ENCODE results near the gene SLA2.
"Not testable (repeated sequence)": the region's sequence is repeated elsewhere in the genome, so short reads cannot be mapped to it uniquely, and the experiment has no call there.

Gene SLA2

DNA sequence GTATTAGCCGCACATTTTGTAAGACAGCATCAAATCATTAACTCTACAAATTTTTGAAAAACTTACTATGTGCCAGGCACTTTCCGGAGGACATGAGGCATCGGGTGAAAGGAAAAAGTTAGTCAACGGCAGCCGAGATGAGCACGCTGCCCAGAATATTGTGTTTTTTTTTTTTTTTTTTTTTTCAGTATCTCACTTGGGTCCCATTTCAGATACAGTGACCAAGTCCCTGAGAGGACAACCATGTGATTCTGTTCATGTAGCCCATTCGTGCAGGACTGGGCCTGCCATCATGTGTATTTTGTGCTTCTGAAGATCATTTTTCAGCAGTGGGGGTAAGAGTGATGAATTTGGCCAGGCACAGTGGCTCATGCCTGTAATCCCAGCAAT, 1.3 kb downstream of the SLA2 start:
- DNase-seq = no peak

- peak; percentile 9 for DNase-seq
Measured at GRCh38 chr20:36644032-36644705, 1.8 kb downstream of the SLA2 start.

GRCh38 chr20:36642136-36642535, 3.9 kb downstream of the SLA2 start:
- DNase-seq = no peak

- DNase-seq = no peak
Measured at GRCh38 chr20:36641506-36641843, 4.5 kb downstream of the SLA2 start.

- not testable (repeated sequence) for DNase-seq
Measured at GRCh38 chr20:36638876-36639400, 7.1 kb downstream of the SLA2 start.

GRCh38 chr20:36634342-36634741, 11.7 kb downstream of the SLA2 start:
- no peak for DNase-seq

GRCh38 chr20:36633285-36633772, 12.7 kb downstream of the SLA2 start:
- DNase-seq = no peak

DNA sequence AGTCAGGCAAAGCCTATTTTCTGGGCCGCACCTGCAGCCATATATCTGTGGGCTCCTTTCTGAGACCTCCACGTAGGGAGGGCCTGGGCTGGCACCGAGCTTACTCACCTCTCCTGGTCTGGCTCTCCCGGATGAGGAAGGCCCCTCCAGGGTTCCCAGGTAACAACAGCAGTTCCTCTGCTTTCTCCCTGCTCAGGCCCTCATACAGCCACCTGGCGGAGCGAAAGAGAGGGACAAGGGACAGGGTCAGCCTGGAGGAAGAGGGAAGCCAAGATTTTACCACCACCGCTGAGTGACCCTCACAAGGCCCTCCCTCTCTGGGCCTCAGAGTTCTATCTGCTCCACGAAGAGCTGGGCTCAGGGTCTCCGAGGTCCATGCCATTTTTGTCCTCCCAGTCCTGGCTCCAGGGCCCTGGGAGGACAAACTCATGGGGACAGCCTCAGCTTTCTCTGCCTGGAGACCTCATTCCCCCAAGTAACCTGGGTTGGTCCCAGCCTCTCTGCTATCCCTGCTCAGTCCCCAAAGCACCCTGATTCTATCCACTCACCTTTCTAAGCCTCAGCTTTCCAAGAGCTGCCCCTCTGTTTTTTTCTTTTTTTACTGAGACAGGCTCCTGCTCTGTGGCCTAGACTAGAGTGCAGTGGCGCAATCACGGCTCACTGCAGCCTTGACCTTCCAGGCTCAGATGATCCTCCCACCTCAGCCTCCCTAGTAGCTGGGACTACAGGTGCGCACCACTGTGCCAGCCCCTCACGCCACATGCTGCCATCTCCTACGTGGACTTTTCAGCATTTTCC, 13.3 kb downstream of the SLA2 start:
- DNase-seq = no peak

- DNase-seq = no peak
Measured at GRCh38 chr20:36632147-36632486, 13.9 kb downstream of the SLA2 start.

DNA sequence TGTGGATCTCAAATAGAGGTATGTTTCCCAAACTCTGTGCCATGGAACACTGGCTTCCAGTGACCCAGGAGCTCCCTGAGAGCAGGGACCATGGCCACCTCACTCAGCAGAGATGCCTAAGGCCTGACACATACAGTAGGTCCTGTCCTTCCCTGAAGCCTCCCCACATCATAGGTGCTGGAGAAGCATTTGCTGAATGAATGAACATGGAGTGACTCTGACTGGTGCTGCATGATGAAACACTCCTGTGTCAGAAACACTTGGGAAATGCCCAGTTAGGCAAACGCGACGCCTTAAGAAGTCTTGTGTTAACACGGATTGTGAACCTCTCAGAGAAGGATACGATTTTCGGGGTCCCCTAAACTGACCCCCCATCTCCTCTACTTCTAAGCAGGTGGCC, 14.3 kb downstream of the SLA2 start:
- no peak for DNase-seq

- no peak for DNase-seq
Measured at GRCh38 chr20:36629719-36630681, 16.0 kb downstream of the SLA2 start.

DNA sequence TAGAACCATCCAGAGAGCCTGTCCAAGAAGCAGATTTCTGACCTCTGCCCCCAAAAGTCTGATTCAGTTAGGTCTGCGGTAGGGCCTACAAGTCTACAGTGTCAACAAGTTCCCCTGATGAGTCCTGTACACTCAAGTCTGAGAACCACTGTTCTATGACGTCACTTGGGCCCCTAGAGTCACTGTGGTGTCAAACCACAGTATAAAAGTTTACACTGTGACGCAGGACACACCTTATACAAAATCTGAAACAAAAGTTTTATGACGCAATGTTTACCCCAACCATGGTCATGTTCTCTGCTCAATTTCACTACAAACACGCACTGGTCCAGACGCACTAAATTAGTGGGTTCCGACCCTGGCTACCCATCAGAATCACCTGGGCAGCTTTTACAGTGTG, 17.9 kb downstream of the SLA2 start:
- no peak for DNase-seq

DNA sequence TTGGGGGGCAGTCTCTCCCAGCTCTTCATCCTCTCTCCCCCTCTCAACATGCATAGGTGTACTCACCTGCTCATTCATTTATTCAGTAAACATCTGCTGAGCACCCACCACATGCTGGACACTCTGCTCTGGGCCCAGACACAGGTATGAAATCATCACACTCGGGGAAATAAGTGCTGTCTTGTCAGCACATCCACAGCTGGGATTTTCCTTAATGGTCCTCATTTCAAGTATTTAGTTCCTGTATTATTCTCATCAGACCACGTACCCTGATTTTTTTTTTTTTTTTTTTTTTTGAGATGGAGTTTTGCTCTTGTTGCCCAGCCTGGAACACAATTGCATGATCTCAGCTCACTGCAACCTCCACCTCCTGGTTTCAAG, 21.1 kb downstream of the SLA2 start:
- DNase-seq = peak; percentile 86

- DNase-seq = peak; percentile 82
Measured at GRCh38 chr20:36624068-36624943, 21.7 kb downstream of the SLA2 start.

GRCh38 chr20:36623444-36623843, 22.6 kb downstream of the SLA2 start:
- DNase-seq = no peak

GRCh38 chr20:36620917-36621316, 25.1 kb downstream of the SLA2 start:
- DNase-seq = no peak

DNA sequence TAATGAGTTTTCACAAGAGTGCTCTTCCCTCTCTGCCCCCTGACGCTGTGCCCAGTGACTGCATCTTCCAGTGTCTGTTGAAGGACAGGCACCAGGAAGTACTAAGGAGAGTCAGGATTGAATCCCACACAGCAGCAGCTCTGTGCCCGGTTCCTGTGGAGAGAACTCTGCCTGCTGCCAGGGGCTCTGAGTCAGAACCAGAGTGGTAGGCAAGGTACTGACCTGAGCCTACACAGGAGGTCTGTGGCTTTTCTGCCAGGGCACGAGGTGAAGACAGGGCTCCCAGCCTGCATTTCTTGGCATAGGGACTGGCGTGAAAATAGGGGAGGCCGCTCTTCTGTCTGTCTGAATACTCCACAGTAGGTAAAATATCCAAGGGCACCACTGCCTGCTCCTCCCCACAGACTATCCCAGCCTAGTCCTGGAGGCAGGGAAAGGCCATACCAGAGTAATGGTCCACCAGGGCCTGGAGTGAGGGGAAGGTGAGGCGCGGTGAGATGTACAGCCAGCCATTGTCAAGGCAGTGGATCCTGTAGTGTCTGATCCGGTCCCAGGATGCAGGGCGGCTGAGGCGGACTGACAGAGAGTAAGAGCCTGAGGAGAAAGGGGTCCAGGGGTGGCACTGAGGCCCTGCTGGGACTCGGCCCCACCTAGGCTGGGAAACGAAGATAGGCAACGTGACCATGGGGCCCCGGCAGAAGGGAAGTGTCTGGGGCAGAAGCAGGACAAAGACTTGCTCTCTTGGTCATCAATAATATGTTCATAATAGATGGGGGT, 31.0 kb downstream of the SLA2 start:
- peak; percentile 51 for DNase-seq

DNA sequence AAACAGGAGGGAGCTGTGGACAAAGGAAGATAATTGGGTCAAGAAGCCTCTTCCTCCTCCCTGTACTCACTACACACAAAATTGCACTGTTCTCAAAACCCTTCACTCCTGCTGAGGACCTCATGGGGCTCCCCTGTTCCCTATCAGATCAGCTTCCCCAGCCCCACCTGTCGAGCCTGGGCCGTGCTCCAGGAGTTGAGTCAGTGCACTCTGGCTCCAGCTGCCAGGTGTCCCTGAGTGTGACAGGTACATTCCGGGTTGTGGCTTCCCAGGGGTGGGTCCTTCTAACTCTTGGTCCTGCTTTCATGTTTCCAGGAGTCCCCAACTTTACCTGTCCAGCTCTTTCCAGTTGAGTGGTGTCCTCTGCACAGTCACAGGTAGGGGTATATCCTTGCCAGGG, 32.0 kb downstream of the SLA2 start:
- peak; percentile 95 for DNase-seq

DNA sequence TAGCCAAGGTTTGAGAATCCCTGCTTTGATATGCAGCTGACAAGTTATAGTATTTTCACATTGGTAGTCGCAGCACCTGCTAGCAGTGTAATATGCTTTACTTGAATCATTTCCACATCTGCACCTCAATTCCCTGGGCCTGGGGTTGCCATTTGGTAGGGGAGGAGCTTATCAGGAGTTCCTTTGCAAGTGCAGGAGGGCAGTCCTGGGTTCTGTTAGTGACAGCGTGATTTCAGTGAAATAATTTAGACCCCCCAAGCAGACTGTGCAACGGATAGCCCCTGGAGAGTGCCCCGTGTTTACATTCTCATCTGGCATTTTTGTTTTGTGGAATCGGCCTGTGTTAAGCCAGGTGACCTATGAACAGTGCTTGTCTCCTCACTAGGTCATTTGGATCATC, 34.4 kb downstream of the SLA2 start:
- DNase-seq = no peak

GRCh38 chr20:36608388-36608728, 37.6 kb downstream of the SLA2 start:
- DNase-seq = not testable (repeated sequence)

GRCh38 chr20:36607586-36608387, 38.2 kb downstream of the SLA2 start:
- DNase-seq = no peak

All from NCI-H2029 (cell line).